Stimulated activated naive CD8-positive, alpha-beta T cell treated with anti-CD3 and anti-CD28 coated beads, Interleukin-15, Interleukin-2, amounts not matched to agents 100 U/mL and 50 U/mL, for 24 hours (primary cell): ENCODE data around the gene CLEC1B.
"Not testable (repeated sequence)": the region's sequence is repeated elsewhere in the genome, so short reads cannot be mapped to it uniquely, and the experiment has no call there.

Experiments used
- ATAC-seq: fragments of 150-1000 bp; cut with Tn5 transposase; one replicate; pipeline ENCODE4 v1.10.0; 2021
- DNase-seq: peaks from one replicate; pipeline ENCODE4 v3.0.0; 2021

CLEC1B gene

GRCh38 chr12:9974731-9975130, 24.2 kb downstream of the CLEC1B start:
- not testable (repeated sequence) for ATAC-seq

GRCh38 chr12:9973949-9974348, 25.0 kb downstream of the CLEC1B start:
- DNase-seq (no peak), ATAC-seq (no peak)

More at GRCh38 chr12:9974731-9975130, 24.2 kb downstream of the CLEC1B start:
- DNase-seq = not testable (repeated sequence)

- ATAC-seq (no peak), DNase-seq (no peak)
Observed at GRCh38 chr12:9971181-9971580, 27.7 kb downstream of the CLEC1B start, which contains the start of gene CLEC12A. CLEC12A (plus strand) TSS chr12:9971409; CDS start chr12:9971597, 188 bp downstream.

- ATAC-seq (no peak), DNase-seq (no peak)
Observed at GRCh38 chr12:9969673-9970072, 29.2 kb downstream of the CLEC1B start.

- ATAC-seq (no peak), DNase-seq (no peak)
Observed at GRCh38 chr12:9961901-9962300, 37.0 kb downstream of the CLEC1B start.

GRCh38 chr12:9961106-9961505, 37.8 kb downstream of the CLEC1B start:
- DNase-seq = no peak

GRCh38 chr12:9960590-9960989, 38.3 kb downstream of the CLEC1B start:
- no peak for ATAC-seq
- DNase-seq = no peak

More at GRCh38 chr12:9961106-9961505, 37.8 kb downstream of the CLEC1B start:
- no peak for ATAC-seq

GRCh38 chr12:9957834-9958233, 41.1 kb downstream of the CLEC1B start:
- ATAC-seq = no peak
- no peak for DNase-seq

GRCh38 chr12:9952954-9953729, 45.8 kb downstream of the CLEC1B start:
- ATAC-seq, DNase-seq: not testable (repeated sequence)

- ATAC-seq (peak; percentile 61), DNase-seq (peak; percentile 19)
Observed at GRCh38 chr12:9951026-9951675, 47.8 kb downstream of the CLEC1B start.

- DNase-seq (no peak), ATAC-seq (peak; percentile 85)
Observed at GRCh38 chr12:9948606-9949296, 50.2 kb downstream of the CLEC1B start.

- DNase-seq = no peak
- ATAC-seq = no peak
Observed at GRCh38 chr12:9947674-9948073, 51.2 kb downstream of the CLEC1B start.

GRCh38 chr12:9944391-9944790, 54.5 kb downstream of the CLEC1B start:
- ATAC-seq = no peak
- no peak for DNase-seq

GRCh38 chr12:9943240-9943639, 55.7 kb downstream of the CLEC1B start:
- DNase-seq (peak; percentile 16), ATAC-seq (peak; percentile 61)
